GM12878 (cell line): ENCODE results near the gene ZNF892.

Experiments
- CTCF ChIP-seq, 3 experiments: IDR thresholded peaks in 2 of 3; conservative IDR thresholded peaks in 1 of 3; 2 replicates each; pipeline ENCODE4 v1.5.1; 2011; ENCODE audit warnings: low read depth in 3 of 3, low read length in 3 of 3, mild to moderate bottlenecking in 3 of 3, control low read depth in 2 of 3, moderate library complexity in 2 of 3, inconsistent platforms in 1 of 3, mixed read lengths in 1 of 3; ENCODE audit not compliant: control insufficient read depth in 2 of 3, insufficient read depth in 1 of 3; ENCODE audit errors: extremely low read depth in 1 of 3
- EZH2 ChIP-seq: IDR thresholded peaks from 2 replicates; pipeline ENCODE4 v1.6.1; 2012; ENCODE audit warnings: low read depth, mild to moderate bottlenecking, control low read depth, inconsistent platforms, low read length, borderline replicate concordance; ENCODE audit not compliant: control insufficient read depth
- FOS ChIP-seq: IDR thresholded peaks from 3 replicates; pipeline ENCODE4 v1.6.1; 2011; ENCODE audit warnings: borderline replicate concordance; ENCODE audit not compliant: insufficient read length; ENCODE audit errors: extremely low read depth
- MEF2B ChIP-seq: fragments of 450-650 bp; IDR thresholded peaks from 2 replicates; pipeline ENCODE4 v1.6.1; 2018; ENCODE audit warnings: mild to moderate bottlenecking, moderate library complexity; ENCODE audit not compliant: partially characterized antibody, poor library complexity, severe bottlenecking
- ZNF217 ChIP-seq: fragments of 450-650 bp; IDR thresholded peaks from 2 replicates; pipeline ENCODE4 v1.6.1; 2017; ENCODE audit warnings: antibody characterized with exemption, mild to moderate bottlenecking

GRCh38 chr2:95158891-95159619 lies 48.3 kb upstream of the ZNF892 start:
- no peak for TF ChIP-seq EZH2
- TF ChIP-seq MEF2B, result no peak
- no peak for TF ChIP-seq ZNF217
- no peak for TF ChIP-seq FOS
- no peak for TF ChIP-seq CTCF (IDR thresholded peaks at IDR 0.05 in 2 of 3, conservative IDR thresholded peaks at IDR 0.05 in 1 of 3; ENCODE audit: control insufficient read depth in 2 of 3, extremely low read depth in 1 of 3, insufficient read depth in 1 of 3, low read depth in 3 of 3, low read length in 3 of 3)
